ENCODE data around the gene RHOXF2.
"Not testable (repeated sequence)": the region's sequence is repeated elsewhere in the genome, so short reads cannot be mapped to it uniquely, and the experiment has no call there.

The RHOXF2 gene, protein sequence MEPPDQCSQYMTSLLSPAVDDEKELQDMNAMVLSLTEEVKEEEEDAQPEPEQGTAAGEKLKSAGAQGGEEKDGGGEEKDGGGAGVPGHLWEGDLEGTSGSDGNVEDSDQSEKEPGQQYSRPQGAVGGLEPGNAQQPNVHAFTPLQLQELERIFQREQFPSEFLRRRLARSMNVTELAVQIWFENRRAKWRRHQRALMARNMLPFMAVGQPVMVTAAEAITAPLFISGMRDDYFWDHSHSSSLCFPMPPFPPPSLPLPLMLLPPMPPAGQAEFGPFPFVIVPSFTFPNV

DNA sequence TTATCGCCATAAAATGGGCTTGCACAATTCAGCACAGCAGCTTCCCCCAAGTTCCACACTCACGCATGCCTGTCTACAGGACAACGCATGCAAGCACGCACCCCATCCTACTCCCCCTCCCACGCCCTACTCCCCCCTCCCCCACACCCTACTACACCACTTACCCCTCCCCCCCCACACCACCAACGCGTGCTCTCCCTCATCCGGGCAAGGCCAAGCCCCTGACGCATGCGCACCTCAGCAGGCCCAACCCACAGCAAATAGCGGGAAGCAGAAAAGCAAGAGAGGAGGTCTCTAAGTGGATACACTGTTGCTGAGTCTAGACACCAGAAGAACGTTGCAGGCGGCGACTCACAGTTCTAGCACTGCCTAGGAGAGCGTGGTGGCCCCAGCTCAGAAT lies at the start of gene RHOXF2:
Gene RHOXF2, plus strand, starts transcription at position 301 of the 400 bp plus-strand sequence. CDS start 138 bp downstream, outside the sequence.
- DNase-seq (ENCODE audit: low spot score), result not testable (repeated sequence)

DNA sequence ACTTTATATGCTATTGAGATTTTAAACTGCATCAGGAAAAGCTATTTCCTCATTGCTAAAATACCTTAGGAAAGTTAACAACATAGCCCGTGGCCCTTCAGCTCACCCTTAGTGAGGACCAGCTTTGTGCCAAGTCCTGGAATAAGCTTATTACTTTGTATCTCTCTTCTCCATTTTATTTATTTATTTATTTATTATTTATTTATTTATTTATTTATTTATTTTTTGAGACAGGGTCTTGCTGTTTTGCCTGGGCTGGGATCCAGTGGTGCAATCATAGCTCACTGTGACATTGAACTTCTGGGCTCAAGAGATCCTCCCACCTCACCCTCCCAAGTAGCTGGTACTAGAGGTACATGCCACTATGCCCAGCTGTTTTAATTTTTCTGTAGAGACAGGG lies 49.0 kb upstream of the RHOXF2 start:
- DNase-seq (ENCODE audit: low spot score), result no peak

DNA sequence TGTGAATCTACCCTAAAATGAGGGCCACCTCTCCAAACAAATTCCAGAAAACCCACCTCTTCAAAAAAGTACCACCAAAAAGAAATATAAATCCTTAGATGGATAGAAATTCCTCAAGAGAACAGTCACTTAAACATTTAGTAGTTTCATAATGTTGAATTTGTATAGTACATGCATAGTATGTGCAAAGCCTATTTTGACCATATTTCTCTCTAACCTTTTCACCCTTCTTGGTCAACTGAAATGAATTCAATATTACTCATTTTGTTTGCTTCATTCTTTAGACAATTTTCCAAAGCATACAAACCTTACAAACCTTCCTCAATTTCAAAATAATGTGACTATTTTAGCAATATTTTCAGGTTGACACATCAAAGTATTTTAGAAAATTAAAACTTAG lies 46.8 kb upstream of the RHOXF2 start:
- DNase-seq (ENCODE audit: low spot score), result no peak

DNA sequence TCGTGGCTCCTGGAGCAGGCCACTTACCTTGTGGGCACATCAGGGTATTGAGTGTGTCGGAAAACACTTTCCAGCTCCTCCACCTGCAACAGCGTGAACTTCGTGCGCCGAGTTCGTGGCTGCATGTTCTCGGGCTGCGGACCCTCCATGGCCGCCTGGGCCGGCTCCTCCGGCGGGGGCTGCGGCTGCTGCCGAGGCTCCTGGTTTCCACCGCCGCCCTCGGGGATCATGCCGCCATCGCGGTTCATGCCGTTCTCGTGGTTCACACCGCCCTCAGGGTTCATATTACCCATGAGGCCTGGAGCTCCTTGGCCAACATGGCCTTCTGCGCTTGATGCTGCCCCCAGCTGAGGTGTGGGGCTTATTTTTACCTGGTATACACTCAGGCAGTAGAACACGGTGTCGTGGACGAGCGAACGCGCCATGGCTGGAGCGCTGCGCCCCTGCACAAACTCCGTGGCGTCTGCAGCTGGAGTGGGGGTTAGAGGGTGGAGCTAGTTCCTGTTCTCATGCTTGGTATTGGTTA lies 42.9 kb upstream of the RHOXF2 start, which contains the start of gene RHOXF1:
Gene RHOXF1, minus strand, starts transcription at position 476 of the 526 bp plus-strand sequence. Its CDS starts 51 bp downstream, at position 425.
- DNase-seq (ENCODE audit: low spot score), result no peak

DNA sequence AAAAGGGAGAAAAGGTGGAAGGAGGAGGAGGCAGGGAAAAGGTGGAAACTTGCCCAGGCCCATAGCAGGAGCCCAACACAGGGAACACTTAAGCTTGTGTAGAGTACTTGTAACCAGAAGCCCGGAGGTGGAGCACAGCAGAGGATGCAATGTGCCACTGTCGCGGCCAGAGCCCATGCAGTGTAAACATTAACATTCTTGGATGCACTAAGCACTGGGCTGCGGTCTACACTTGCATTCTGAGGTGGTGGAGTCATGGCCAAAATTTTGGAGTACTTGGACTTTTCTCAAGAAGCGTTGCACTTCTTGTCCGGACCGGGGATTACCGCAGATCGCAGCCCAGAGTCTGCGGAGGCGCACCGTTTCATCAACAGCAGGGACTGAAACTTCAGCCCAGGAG lies 38.2 kb upstream of the RHOXF2 start:
- DNase-seq (ENCODE audit: low spot score), result no peak

DNA sequence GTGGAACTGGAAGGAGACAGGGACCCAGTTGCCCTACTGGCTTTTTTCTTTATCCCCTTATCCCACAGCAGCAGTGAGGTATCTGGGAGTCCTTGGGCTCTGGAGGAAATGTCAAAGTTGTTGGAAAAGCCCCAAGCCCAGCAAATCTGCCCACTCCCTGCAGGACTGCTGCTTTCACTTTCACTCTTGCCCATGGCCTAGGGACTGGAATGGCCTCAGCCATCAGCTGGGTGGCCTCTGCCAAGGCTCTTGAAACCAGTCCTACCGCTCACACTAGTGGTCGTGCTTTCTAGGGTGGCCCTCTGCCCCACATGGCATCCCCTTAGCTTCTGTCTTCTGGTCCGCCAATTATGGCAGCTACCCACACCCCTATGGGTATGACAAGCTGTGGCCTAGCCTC lies 33.0 kb upstream of the RHOXF2 start:
- no peak for DNase-seq (ENCODE audit: low spot score)

DNA sequence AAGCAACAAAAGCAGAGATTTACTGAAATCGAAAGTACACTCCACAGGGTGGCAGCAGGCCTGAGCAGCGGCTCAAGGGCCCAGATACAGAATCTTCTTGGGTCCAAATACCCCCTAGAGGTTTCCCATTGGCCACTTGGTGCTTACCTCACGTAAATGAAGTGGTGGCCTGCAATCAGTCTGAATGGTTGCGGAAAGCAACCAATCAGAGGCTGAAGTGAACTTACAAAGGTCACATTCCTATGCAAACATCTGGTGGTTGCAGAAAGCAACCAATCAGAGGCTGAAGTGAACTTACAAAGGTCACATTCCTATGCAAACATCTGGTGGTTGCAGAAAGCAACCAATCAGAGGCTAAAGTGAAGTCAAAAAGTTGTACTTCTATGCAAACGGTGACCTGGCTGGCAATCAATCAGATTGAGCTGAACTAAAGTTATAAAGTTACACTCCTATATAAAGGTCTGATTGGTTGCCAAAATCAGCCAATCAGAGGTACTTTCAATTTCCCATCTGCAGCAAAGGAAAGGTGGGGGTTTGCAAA lies 30.0 kb upstream of the RHOXF2 start:
- DNase-seq (ENCODE audit: low spot score), result not testable (repeated sequence)

DNA sequence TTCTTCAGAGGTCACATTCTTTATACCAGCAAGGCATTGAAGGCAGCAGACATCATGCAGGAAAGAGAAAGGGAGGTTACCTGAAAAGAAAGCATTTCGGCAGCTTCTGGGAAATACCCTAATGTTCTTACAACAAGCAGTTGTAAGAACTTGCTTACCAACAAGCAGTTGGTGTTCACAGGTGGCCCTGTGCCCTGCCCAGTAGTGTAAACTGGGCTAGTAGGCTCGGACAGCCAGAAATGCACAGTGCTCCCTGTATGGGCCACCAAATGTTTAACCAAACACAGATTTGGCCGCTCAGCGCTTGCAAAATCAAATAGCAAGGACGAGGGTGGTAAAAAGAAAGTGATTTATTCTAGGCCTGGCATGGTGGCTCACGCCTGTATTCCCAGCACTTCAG lies 22.3 kb upstream of the RHOXF2 start:
- DNase-seq (ENCODE audit: low spot score), result no peak

DNA sequence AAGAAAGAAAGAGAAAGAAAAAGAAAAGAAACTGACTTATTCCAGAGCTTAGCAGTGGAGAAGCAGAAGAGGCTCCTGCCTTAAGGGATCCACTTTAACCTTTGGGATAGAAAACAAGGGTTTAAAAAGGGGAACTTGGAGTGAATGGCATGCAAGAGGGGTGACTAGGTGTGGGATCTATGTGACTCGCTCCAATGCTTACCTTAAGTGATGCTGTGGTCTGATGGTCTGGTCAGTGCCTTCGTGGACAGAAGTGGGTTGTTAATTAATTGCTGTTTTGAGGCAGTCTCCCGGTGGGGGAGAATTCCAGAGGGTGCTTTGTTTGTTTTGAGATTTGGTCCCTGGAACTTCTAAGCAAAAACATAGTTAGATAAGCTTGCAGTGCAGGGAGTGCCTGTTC lies 21.6 kb upstream of the RHOXF2 start:
- no peak for DNase-seq (ENCODE audit: low spot score)

DNA sequence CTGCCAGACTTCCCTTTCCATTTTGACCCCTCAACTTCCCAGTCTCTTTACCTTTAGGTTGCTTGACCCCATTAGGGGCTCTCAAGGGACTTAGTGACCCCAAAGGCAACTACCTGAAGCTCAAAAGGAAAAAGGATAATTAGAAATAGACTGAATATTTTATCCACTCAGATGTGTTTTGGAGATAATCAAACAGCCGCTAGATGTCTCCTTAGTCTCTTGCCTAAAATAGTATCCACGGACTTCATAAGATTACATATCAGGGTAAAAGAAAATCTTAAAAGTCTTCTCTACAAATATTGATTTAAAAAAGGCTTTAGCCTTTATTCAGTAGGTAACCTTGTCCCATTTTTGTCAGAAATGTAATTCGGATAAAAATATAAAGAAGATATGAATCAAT lies 21.0 kb upstream of the RHOXF2 start:
- DNase-seq (ENCODE audit: low spot score), result no peak

DNA sequence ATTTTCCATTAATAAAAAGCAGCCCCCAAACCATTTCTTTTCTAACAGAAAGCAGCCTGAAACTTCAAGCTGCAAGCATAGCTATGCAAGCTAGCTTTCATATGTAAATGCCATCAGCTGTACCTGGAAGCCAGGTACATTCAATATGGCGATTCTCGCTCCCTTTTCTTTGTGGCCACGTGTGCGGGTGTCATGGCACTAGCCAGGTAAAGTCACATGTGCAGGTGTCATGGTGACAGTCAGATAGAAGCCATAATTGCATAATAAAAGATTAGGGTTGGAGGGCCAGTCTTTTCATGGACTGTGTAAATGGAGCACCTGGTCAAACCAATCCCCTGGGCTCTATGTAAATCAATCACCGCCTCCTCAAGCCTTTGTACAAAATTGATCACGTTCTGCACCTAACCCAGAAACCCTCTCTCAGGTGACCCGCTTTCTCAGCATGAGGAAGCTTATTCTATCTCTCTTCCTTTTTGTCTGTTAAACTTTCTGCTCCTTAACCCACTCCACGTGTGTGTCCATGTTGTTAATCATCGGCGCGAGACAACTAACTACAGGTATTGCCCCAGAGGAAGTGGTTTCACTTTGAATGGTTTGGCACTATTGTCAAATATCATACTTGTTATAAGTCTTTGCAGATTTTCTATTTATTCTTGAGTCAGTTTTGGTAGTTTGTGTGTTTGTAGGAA lies 18.0 kb upstream of the RHOXF2 start:
- no peak for DNase-seq (ENCODE audit: low spot score)

DNA sequence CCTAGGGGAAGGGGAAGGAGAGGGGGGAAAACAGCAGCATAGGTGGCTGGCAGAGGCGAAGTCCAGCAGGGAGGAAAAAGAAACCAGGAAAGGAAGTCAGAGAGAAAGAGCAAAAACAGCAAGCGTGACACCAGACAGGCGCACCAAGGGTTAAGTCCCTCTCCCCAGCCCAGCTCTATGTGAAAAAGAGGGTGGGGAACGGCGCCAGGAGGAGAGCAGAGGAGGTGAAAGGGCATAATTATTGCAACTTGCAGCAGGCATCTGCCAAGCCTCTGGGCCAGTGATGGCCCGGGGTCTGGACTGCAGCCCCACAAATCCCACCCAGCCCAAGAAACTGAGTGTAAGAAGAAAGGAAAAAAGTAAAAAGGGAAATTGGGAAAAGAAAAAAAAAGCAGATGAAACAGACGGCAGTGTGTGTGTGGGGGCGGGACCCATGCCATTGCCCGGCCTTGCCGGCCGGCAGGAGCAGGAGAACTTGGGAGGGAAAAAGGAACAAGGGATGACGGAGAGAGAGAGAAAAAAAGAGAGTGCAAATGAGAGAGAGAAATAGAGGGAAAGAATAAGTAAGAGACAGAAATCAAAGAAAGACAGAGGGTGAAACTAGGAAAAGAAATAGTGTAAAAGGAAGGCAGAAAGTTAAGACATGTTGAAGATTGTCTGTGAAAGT lies 14.1 kb upstream of the RHOXF2 start:
- no peak for DNase-seq (ENCODE audit: low spot score)

DNA sequence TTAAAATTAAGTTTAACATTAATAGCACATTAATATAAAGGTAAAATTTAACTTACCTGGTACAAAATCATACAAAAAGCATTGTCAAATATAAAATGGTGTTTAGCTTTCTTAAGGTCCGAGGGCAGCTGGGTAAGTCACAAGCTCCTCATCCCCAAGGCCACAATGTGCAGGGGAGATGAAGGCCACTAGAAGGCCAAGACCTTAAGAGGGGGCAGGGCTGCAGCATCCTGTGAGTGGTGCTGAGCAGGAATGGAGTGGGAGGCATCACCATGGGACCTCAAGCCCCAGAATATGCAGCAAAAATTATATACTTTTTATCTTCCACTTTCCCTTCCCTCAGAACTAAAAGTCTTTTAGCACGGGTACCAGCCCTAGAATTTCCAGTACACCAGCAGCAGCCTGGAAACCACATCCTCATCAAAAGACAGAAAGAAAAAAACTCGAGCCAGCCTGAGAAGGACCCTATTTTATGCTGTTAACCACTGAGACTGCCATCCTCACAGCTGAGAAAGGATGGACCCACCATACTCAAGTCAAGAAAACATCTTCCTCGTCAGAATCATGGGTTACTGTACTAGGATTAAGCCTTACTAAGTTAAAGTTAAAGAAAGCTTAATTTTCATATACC lies 13.0 kb upstream of the RHOXF2 start:
- no peak for DNase-seq (ENCODE audit: low spot score)

DNA sequence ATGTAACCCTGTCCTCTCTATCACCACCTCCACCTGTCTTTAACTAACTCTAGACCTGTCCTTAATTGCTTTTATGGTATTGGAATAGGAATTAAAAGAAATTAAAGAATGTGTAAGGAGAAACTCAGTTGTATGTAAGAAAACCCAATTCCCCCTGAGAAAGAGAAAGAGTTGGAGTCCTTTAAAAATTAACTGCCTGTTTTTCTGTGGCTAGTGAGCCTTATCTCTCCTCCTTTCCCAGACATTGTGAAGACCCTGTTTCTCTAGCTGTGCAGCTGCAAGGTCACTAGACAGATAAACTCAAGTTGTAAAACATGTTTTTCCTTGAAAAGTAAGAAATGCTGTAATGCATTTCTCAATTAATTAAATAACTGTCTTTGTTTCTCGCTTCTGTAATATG lies 12.1 kb upstream of the RHOXF2 start:
- DNase-seq (ENCODE audit: low spot score), result not testable (repeated sequence)

DNA sequence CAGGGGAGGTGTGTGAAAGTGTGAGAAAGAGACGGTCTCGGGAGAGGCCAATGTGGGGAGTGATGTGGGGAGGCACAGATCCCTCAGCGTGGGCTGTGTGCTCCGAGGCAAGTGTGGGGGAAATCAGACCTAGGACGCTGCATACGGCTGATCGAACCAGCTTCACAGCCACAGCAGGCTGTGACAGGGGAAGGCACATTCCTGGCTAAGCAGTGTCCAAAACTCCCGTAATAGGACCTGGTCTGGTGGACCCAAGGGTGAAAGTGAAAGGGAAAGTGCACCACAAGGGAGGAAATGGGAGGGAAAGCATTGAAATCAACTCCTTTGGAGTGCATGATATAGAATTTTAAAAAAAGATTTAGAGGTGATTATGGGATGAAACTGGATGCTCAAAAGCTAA lies 10.9 kb upstream of the RHOXF2 start:
- no peak for DNase-seq (ENCODE audit: low spot score)

DNA sequence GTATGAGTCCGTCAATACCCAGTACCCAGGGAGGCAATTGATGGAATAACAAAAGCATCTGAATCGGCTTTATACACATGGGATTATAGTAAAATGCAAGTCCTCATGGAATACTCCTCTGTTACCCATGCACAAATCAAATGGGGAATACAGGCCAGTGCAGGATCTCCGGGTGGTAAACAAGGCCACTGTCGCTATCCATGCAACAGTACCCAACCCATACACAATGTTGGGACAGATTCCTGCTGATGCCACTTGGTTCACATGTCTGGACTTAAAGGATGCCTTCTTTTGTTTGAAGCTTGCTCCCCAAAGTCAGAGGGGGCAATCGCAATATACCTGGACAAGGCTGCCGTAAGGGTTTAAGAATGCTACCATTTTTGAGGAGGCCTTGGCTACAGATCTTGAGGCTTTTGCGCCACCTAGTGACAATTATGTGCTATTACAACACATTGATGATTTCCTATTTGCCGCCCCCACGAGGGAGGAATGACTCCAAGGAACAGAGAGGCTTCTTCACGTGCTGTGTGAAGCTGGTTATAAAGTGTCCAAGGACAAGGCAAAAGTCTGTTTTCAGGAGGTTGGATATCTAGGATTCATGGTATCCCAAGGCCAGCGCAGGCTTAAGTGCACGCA lies 8.2 kb upstream of the RHOXF2 start:
- not testable (repeated sequence) for DNase-seq (ENCODE audit: low spot score)

DNA sequence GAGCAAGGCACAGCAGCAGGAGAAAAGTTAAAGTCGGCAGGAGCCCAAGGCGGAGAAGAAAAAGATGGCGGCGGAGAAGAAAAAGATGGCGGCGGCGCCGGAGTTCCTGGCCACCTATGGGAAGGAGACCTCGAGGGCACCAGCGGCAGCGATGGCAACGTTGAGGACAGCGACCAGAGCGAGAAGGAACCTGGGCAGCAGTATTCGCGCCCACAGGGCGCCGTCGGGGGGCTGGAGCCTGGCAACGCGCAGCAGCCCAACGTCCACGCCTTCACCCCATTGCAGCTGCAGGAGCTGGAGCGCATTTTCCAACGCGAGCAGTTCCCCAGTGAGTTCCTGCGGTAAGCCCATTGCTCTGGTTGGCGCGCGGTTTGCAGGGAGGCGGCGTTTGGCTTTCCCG lies 673 bp downstream of the RHOXF2 start:
- DNase-seq (ENCODE audit: low spot score), result not testable (repeated sequence)

DNA sequence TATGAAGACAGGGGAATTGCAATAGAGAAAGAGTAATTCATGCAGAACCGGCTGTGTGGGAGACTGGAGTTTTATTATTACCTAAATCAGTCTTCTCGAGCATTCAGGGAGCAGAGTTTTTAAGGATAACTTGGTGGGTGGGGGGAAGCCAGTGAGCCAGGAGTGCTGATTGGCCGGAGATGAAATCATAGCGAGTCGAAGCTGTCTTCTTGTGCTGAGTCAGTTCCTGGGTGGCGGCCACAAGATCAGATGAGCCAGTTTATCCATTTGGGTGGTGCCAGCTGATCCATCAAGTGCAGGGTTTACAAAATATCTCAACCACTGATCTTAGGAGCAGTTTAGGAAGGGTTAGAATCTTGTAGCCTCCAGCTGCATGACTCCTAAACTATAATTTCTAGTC lies 34.8 kb downstream of the RHOXF2 start:
- not testable (repeated sequence) for DNase-seq (ENCODE audit: low spot score)

DNA sequence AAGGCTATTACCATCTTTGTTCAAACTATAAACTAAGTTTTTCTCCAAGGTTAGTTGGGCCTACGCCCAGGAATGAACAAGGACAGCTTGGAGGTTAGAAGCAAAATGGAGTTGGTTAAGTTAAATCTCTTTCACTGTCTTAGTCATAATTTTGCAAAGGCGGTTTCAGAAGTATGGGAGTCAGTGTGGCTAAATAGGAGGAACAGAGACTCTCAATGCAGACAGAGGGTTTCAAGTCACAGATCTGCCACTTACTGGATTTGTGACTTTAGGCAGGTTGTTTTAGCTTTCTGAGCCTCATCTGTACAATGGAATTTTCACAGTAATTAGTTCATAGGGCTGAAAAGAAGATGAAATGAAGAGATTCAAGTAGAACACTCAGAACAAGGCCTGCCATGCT lies 35.3 kb downstream of the RHOXF2 start:
- not testable (repeated sequence) for DNase-seq (ENCODE audit: low spot score)

DNA sequence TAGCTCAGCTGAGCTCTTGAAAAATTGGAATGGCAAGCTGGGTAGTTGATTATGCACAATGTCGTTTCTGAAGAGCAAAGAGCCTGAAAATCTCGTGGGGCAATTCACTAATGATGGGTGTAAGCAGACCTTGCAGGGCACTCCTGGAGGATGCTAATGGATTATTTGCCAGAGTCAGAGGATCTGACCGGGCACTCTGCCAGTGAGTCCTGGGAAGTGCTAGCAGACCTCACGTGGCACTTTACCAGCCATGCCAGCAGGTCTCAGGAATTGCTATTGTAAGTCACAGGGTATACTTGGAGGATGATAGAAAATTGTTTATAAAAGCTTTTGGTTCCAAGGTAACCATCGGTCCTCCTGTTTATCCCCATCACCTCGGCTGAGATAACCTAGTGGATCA lies 37.4 kb downstream of the RHOXF2 start:
- DNase-seq (ENCODE audit: low spot score), result not testable (repeated sequence)

DNA sequence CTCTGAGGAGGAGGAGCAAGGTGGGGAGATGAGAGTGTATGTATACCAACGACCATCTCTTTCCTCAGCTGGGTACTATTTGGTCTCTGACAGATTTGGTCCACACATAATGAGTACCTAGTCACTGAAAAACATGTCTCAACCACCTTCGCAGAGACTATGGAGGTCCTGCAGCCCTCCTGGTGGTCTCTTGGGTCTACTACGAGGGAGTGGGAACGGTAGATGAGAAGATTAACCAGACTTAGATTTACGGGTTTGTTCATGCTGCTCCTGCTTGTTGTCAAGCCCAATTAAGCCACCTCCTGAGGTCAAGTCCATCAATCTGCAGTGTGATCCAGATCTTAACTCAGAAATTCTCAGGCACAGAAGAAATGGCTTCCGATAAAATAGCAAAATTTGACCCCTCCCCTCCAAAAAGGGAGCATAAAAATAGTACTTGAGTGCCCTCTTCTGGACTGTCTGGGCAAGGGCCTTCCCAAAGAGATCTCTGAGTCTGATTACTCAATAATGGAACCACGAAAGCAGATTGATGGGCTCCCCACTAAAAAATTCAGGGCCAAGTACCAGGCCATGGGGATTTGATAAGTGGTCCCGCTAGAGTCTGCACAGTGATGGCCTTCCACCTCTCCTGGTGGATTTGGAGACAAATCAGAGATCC lies 38.3 kb downstream of the RHOXF2 start:
- DNase-seq (ENCODE audit: low spot score), result not testable (repeated sequence)

Measured in D341Med (cell line).